K562 (cell line): ENCODE measurements around the gene PIM3. TPM values are rescaled to one million over a fixed set of nuclear protein-coding genes. Genes with fewer than 3 reads are reported as not detected.

ENCODE experiments used
- ATAC-seq: fragments of 200-7000 bp; cut with Tn5 transposase; 3 replicates; pipeline ENCODE4 v1.9.1; 2020; ENCODE audit warnings: moderate library complexity
- BruUV-seq: library from RNA; stranded (reverse); fragments of 400-500 nt; replicated peaks from 2 replicates; lab custom pipeline; 2021; lab: Mats Ljungman, UMichigan
- CTCF ChIA-PET: fragments of 300-600 bp; formaldehyde crosslinking; extraction: SDS; loops from one replicate; lab custom pipeline; 2021; ENCODE audit warnings: low intra/inter-chr PET ratio; lab: Yijun Ruan, JAX
- POLR2A ChIA-PET: fragments of 300-600, 350-650 bp; sonication (Branson Sonifier 250); formaldehyde crosslinking; extraction: SDS; loops from one replicate; lab custom pipeline; 2021; ENCODE audit warnings: antibody characterized with exemption, inconsistent platforms; lab: Yijun Ruan, JAX
- DNase-seq, 4 experiments: peaks; one replicate each; pipeline versions ENCODE4 v3.0.0 to v3.0.0-alpha.2; 2011 to 2018; ENCODE audit warnings: low spot score in 3 of 4, mixed read lengths in 3 of 4; ENCODE audit errors: extremely low read depth in 1 of 4
- FAIRE-seq: peaks from 2 replicates; lab custom pipeline; 2011; peaks lifted over from hg19 to GRCh38; lab: Jason Lieb, UNC
- H2AFZ ChIP-seq: 2 replicates; pipeline ENCODE4 v1.6.0; 2011; ENCODE audit warnings: low read depth, low read length, control low read depth, inconsistent platforms
- H3K27ac ChIP-seq: fragments of 200-600 bp; 3 replicates; pipeline ENCODE4 v1.8.0; 2011; ENCODE audit warnings: low read depth, mild to moderate bottlenecking, control low read depth, inconsistent platforms, low read length, moderate library complexity, mixed read lengths; ENCODE audit errors: extremely low read depth
- H3K27me3 ChIP-seq, 2 experiments: fragments of 300-600 bp in 1 of 2; 2 replicates in 1 of 2; 3 replicates in 1 of 2; pipeline versions ENCODE4 v1.6.0 to v1.8.0; 2011; ENCODE audit warnings: inconsistent platforms in 2 of 2, low read length in 2 of 2, mild to moderate bottlenecking in 1 of 2, mixed read lengths in 1 of 2, moderate library complexity in 1 of 2; ENCODE audit not compliant: control insufficient read depth in 2 of 2, insufficient read depth in 2 of 2
- H3K36me3 ChIP-seq: fragments of 300-600 bp; 3 replicates; pipeline ENCODE4 v1.8.0; 2011; ENCODE audit warnings: mild to moderate bottlenecking, low read length, inconsistent platforms; ENCODE audit not compliant: control insufficient read depth, insufficient read depth
- H3K4me1 ChIP-seq, 2 experiments: fragments of 200-600 bp in 1 of 2; replicated peaks in 1 of 2; 2 replicates in 1 of 2; 3 replicates in 1 of 2; pipeline versions ENCODE4 v1.5.1 to v1.8.0; 2011; ENCODE audit warnings: inconsistent platforms in 2 of 2, low read length in 2 of 2, mild to moderate bottlenecking in 1 of 2, mixed read lengths in 1 of 2, moderate library complexity in 1 of 2; ENCODE audit not compliant: control insufficient read depth in 2 of 2, insufficient read depth in 2 of 2
- H3K4me2 ChIP-seq: 2 replicates; pipeline ENCODE4 v1.6.1; 2011; ENCODE audit warnings: low read length, control low read depth, inconsistent platforms, mixed read lengths; ENCODE audit not compliant: insufficient read depth
- H3K4me3 ChIP-seq: fragments of 200-600 bp; sonication (generic), shearing (Covaris generic); 2 replicates; pipeline ENCODE4 v1.5.1; 2016; ENCODE audit warnings: control low read depth, inconsistent platforms
- H3K79me2 ChIP-seq: fragments of 200-600 bp; 3 replicates; pipeline ENCODE4 v1.8.0; 2011; ENCODE audit warnings: low read length, inconsistent platforms; ENCODE audit not compliant: control insufficient read depth, insufficient read depth
- H3K9ac ChIP-seq, 2 experiments: 2 replicates each; pipeline versions ENCODE4 v1.6.0 to v1.6.1; 2011; ENCODE audit warnings: low read depth in 2 of 2, low read length in 2 of 2, control low read depth in 1 of 2, inconsistent platforms in 1 of 2, mild to moderate bottlenecking in 1 of 2, mixed read lengths in 1 of 2; ENCODE audit not compliant: insufficient read depth in 1 of 2
- H3K9me1 ChIP-seq: one replicate; pipeline ENCODE4 v1.6.0; 2011; ENCODE audit warnings: inconsistent platforms, mild to moderate bottlenecking, low read length, moderate library complexity; ENCODE audit not compliant: control insufficient read depth, insufficient read depth
- H3K9me3 ChIP-seq: replicated peaks from 2 replicates; pipeline ENCODE4 v1.5.1; 2011; ENCODE audit warnings: low read depth, low read length, inconsistent platforms; ENCODE audit not compliant: control insufficient read depth, insufficient read depth
- H4K20me1 ChIP-seq: replicated peaks from 2 replicates; pipeline ENCODE4 v1.6.1; 2011; ENCODE audit warnings: low read length, inconsistent platforms, mixed read lengths; ENCODE audit not compliant: control insufficient read depth, insufficient read depth
- PHB ChIP-seq: fragments of 250-450 bp; sonication (Bioruptor Pico); IDR thresholded peaks from 2 replicates; pipeline ENCODE4 v1.5.0; 2021
- RBFOX2 ChIP-seq: fragments of 200-400 bp; formaldehyde crosslinking; IDR thresholded peaks from 2 replicates; pipeline ENCODE4 v1.6.1; 2017; ENCODE audit warnings: low read depth, mild to moderate bottlenecking, low read length, moderate library complexity
- SMC3 ChIP-seq: conservative IDR thresholded peaks from 2 replicates; pipeline ENCODE4 v1.6.1; 2011; ENCODE audit warnings: low read depth, low read length, improper control_type of control experiment; ENCODE audit not compliant: insufficient read depth
- TAL1 ChIP-seq: fragments of 450-650 bp; IDR thresholded peaks from 2 replicates; pipeline ENCODE4 v1.6.1; 2016; ENCODE audit warnings: mild to moderate bottlenecking
- TOE1 ChIP-seq, 2 experiments: fragments of 450-650 bp in 1 of 2; sonication (generic) in 1 of 2; formaldehyde crosslinking in 1 of 2; IDR thresholded peaks; 2 replicates each; pipeline versions ENCODE4 v1.7.1 to v1.8.0; 2016 to 2022; ENCODE audit warnings: borderline replicate concordance in 2 of 2, mild to moderate bottlenecking in 2 of 2, antibody characterized with exemption in 1 of 2, inconsistent platforms in 1 of 2, low read depth in 1 of 2, missing genetic modification reagents in 1 of 2, moderate library complexity in 1 of 2
- whole genome bisulfite sequencing: fragments of 100-300 bp; shearing (Covaris generic); methylation state at CpG from one replicate; pipeline ENCODE4 v1.1.6; 2016; ENCODE audit warnings: low coverage, mixed read lengths; ENCODE audit not compliant: insufficient coverage; ENCODE audit errors: missing lambda C conversion rate; 5-methylcytosine and 5-hydroxymethylcytosine counted together
- in situ Hi-C: fragments of 300-500 bp; cut with MboI; formaldehyde crosslinking; loops from 4 replicates; pipeline ENCODE4 v1.15.0; 2018; ENCODE audit warnings: inconsistent platforms, mixed read lengths
- intact Hi-C: fragments of 100-400 bp; cut with micrococcal nuclease; formaldehyde crosslinking; loops from 2 replicates; pipeline ENCODE4 v1.14.2; 2022
- polyA plus RNA-seq, 8 experiments: library from polyadenylated mRNA; depleted of rRNA in 4 of 8; stranded (reverse) in 5 of 8; unstranded in 3 of 8; fragments of >200 nt; fragmentation: Nextera tagmentation in 2 of 8; fragmentation: Illumina TruSeq in 1 of 8; extraction: Ambion mirVana in 2 of 8; extraction: Trizol in 1 of 8; gene quantifications; 2 replicates each; pipeline versions ENCODE4 v1.2.1 to v1.2.3, GENCODE V29; 2011 to 2014; ENCODE audit warnings: inconsistent platforms in 1 of 8, missing spikeins in 1 of 8
- total RNA-seq, 7 experiments: library from RNA; depleted of rRNA in 6 of 7; stranded (reverse); fragments of >200 nt in 6 of 7; fragmentation: Illumina TruSeq in 2 of 7; extraction: Trizol in 2 of 7; gene quantifications; 2 replicates each; pipeline versions ENCODE4 v1.2.1 to v1.2.3, GENCODE V29; 2011 to 2021; ENCODE audit warnings: low replicate concordance in 1 of 7
- TF ChIP-seq, protein P1 (sequence below): sonication (generic); formaldehyde crosslinking; IDR thresholded peaks from 2 replicates; pipeline ENCODE4 v1.9.0; 2022; ENCODE audit warnings: mild to moderate bottlenecking, missing genetic modification reagents

PIM3 gene
- total and polyA plus RNA-seq, 9 of the 15 experiments (the other 6 are each of a cell fraction or from before 2014, with no cell fraction given): 0.24 to 40.5 (median 5.3) TPM

DNA sequence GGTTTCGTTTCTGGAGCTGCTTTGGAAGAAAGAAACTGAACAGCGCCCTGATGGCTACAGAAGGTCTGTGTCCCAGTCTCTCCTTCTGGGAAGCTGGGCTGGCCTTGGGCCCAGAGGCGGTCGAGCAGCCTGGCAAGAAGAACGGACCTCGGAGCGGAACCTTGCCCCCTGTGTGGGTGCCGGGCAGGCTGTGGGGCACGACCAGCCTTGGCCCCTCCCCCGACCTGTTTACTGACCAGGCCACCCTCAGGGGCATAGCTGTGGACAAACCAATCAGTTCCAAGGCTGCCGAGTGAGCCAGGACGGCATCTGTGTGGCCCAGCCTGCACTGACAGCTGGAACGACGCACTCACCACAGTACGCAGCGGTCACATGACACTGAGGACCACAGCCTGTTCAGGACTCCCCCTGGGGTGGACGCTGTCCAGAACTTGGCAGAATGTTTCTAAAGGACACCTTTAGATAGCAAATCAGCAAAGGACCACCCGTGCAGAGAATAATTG, 7.2 kb downstream of the PIM3 start (continued):
- TF ChIP-seq, protein P1, sequence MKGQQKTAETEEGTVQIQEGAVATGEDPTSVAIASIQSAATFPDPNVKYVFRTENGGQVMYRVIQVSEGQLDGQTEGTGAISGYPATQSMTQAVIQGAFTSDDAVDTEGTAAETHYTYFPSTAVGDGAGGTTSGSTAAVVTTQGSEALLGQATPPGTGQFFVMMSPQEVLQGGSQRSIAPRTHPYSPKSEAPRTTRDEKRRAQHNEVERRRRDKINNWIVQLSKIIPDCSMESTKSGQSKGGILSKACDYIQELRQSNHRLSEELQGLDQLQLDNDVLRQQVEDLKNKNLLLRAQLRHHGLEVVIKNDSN (CRISPR knock-in tag): peak; percentile 66
- TF ChIP-seq TOE1 (IDR thresholded peaks at IDR 0.05; ENCODE audit: borderline replicate concordance): no peak
- no peak for TF ChIP-seq TOE1 (CRISPR knock-in tag; IDR thresholded peaks at IDR 0.05; ENCODE audit: borderline replicate concordance, low read depth)
- TF ChIP-seq PHB (CRISPR knock-in tag): no peak
- TF ChIP-seq TAL1: no peak

DNA sequence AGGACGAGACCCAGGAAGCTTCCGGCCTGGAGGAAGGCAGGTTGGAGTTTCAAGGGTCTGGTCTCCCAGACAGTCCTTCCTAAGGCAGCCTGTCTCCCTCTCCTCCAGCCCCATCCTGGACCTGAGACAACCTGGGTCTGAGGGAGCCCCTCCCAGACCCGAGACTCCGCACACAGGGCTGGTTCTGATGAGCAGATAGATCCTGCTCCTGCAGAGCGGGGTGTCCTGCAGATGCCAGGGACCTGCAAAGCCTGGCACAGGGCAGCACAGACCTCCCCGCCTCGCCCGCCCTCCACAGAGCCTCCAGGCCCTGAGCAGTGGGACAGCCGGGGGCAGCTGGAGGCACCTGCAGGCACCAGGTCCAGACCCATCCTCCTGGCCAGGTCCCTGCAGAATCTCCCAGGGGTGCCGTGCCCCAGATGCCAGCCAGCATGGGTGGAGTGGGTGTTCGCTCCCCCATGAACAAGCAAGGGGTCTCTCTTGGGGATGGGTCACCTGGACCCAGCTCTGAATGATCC, 7.8 kb downstream of the PIM3 start:
- H3K4me1 ChIP-seq: peaks cover 23 to 98% of the 10 kb centered on the region in 2 experiments
- H3K27ac ChIP-seq: no peak overlapping the region; the same call in 2 of the 3 replicates
- H3K4me3 ChIP-seq: no peak overlapping the region
- no TSS peak for BruUV-seq
- intact Hi-C loops: no loop called here
- in situ Hi-C loops: no loop called here
- CTCF ChIA-PET: no interaction called here
- no peaks in the 10 kb centered on the region for H4K20me1 ChIP-seq
- ATAC-seq (no peak), DNase-seq (no peak), FAIRE-seq (no peak)
- POLR2A ChIA-PET: interaction anchor here (0.9 to 1.5 kb wide), 2 partner anchors 16 to 28 kb away, joined by 3 to 4 read pairs; no protein-coding TSS in a partner anchor
- TF ChIP-seq RBFOX2 (0 out of 2 replicates have a peak, but pooled peaks have one; percentile 17), SMC3 (no peak)
- peaks cover 18% of the 10 kb centered on the region; the same call in 1 of the 3 replicates for H3K36me3 ChIP-seq
- no peaks in the 10 kb centered on the region for H3K9me3 ChIP-seq
- peaks cover 4% of the 10 kb centered on the region for H3K9me1 ChIP-seq
- H3K9ac ChIP-seq: no peak overlapping the region
- H3K27me3 ChIP-seq: no peaks in the 10 kb centered on the region
- peaks cover 14% of the 10 kb centered on the region for H3K79me2 ChIP-seq
- no peak overlapping the region for H3K4me2 ChIP-seq
- 93% methylated on average over 5 of the region's 11 CpGs for WGBS
- no peak overlapping the region for H2AFZ ChIP-seq
